Retina (tissue), 1 donor: Measurements from ENCODE around the gene RELCH.
A peak's percentile ranks its signal among the peaks of the same experiment; 100 is the strongest.

ENCODE experiments used
- DNase-seq: peaks from one replicate; pipeline ENCODE4 v3.0.0-alpha.2; 2016

The RELCH gene

DNA sequence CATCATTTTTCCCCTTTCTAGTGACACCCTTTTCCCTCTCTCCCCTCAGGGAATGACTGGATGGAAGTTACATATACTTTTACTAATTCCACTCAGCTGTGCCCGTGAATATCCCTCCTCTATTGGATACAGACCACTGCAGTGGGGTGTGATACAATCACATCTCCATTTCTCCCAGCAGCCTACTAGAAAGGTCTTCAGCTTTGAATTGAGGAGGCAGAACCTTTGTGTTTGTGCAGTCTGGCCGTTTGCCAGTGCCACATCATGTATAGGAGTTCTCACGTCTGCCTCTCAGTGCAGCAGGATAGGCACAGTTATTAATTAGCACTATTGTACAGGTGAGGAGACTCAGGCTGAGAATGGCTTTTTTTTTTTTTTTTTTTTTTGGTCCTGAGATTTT lies 154.4 kb downstream of the RELCH start:
- DNase-seq, result peak; percentile 77

DNA sequence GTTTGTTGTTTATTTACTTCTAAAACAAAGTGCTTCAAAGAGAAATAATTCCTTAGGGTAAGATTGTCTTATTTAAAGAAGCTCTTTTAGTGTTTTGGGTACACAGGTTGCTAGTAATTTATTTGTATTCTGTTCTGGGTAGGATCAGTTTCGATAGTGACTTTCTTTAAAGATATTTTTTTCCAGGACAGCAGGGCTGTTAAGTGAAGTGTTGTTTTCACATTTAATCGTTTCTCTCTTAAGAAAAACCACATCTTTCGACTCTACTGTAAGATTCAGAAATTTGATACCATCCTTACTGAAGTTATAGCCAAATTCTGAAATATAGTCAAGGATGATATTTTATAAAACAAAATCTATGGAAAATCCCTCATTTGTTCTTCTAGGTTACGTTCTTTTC lies 155.8 kb downstream of the RELCH start:
- DNase-seq, result no peak

DNA sequence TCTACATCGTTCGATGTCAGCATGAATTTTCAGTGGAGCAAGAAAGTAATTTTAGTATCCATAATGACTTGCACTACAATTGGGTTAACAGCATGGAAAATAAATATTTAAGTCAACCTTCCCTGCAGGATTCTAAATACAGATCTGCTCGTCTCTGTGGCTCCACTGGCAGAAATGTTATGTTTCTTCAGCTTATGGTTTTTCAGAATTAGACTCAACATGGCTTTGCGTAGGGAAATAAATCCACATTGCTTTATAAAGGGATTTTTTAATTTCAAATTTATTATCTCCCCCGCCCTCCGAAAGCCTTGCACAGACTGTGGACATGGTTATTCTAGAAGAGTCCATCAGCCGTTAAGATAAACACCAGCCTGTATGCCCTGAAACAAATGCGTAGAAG lies 156.3 kb downstream of the RELCH start:
- no peak for DNase-seq

DNA sequence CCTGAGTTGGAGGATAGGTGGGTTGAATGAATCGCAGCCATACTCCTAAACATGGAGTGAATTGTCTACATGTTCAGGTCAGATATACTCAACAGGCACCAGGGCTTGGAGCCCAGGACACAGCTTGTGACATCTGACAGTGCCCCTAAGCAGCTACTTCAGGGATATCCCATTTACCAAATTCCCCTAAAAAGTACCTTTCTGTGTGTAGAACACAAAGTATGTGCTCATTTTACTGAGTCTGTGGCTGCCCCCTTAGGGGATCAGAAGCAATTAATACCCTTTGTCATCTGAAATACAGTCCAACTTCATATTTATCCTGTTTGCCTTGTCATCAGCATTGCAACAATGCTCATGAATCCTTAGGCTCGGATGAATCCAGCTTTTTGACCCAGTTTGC lies 158.9 kb downstream of the RELCH start:
- no peak for DNase-seq

DNA sequence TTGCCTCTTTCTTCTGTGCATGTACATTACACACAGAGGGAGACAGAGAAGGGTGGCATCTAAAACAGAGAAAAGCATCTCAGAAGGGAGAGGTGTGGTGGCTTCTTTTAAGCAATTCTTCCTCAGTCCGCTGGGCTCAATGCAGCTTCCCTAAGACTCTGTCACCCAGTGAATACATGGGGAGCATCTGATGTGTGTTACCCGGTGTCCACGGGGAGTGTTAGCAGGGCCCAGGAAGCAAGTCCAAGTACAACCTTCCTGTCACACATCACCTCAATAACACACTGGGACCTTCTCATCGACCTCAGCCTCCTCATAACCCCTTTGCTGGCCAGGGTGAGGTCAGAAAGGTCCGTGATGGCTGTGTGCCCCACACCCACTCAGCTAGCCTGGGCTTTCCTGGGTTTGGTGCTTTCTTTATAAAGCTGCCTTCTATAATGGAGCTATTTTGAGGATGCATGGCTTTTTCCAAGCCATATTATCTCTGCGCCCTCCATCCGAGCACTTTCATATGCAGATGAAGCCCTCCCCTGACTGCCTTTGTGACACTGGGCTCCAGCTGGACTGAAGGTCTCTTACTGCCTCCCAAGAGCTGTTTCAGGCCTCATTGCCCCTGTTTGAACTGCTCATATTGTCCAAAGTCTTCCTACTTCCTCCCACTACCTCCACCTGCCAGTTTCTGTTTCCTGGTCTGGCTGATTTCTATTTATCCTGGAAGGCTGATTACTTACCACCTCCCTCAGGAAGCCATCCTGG lies 159.5 kb downstream of the RELCH start:
- no peak for DNase-seq

DNA sequence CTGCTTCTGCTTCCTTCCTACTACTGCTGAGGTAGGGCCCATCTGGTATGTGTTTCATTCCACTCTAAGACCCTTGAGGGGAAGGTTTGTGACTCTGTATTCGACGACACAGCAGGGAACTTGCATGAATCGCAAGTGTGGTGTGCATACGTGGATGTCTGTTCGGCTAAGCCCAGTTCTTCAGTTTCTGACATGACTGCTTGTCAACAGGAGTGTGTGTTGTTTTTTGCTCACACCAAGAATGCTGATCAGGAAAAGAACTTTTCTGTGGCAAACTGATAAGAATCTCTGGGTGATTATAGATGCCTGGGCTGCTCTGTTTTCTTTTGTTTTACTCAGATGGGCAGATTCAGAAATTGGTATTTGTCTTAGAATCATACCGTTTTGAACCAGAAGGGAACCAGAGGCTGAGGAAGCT lies 160.0 kb downstream of the RELCH start:
- no peak for DNase-seq

DNA sequence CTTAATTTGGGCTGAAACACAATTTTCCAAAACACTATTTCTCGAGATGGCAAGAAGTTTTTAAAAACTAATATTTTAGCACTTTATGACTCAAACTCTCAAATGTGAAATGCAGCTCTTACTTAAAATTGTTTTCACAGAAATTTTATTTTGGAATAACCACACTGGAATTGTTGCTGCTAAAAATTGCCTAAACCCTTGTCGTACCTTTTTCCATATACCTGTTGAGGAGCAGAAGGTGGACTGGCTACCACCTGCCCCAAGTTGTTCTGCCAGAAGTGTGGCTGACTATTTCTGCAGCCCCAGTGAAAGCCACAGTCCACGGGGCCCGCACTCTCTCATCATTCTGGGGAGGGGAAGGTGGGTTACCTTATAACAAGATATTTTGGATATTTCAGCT lies 161.4 kb downstream of the RELCH start:
- DNase-seq, result no peak

DNA sequence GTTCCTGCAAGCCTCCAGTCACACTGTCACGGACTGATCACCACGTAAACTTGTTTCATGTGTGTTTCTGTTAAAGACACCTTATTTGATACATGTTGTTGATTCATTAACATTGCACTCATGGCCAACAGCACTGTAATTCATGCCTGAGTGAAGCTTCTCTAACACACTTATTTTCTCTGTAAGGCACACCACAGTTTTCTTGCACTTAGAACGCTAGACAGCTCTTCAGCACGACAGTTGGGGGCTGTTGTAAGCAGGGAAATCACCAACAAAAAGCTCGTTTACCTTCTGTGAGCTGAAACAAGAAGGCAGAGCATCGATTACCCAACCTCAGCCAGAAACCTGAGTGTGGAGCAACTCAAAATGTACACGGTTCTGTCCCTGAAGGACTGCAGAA lies 166.1 kb downstream of the RELCH start:
- no peak for DNase-seq

DNA sequence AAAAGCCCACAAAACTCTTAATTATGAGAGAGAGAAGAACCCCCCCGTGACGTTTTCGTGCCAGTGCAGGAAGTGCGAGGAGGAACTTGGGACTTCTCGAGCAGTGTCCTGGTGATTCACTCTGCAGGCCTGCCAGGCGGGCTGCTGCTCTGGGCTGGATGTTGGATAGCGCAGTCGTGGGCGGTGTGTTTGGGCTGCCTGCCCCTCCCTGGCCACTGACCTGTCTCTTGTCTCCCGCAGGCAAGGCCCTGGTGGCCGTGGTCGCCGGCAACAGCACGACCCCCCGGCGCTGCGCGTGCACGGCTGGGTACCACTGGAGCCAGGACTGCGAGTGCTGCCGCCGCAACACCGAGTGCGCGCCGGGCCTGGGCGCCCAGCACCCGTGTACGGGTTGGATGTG lies 167.1 kb downstream of the RELCH start:
- DNase-seq, result no peak

DNA sequence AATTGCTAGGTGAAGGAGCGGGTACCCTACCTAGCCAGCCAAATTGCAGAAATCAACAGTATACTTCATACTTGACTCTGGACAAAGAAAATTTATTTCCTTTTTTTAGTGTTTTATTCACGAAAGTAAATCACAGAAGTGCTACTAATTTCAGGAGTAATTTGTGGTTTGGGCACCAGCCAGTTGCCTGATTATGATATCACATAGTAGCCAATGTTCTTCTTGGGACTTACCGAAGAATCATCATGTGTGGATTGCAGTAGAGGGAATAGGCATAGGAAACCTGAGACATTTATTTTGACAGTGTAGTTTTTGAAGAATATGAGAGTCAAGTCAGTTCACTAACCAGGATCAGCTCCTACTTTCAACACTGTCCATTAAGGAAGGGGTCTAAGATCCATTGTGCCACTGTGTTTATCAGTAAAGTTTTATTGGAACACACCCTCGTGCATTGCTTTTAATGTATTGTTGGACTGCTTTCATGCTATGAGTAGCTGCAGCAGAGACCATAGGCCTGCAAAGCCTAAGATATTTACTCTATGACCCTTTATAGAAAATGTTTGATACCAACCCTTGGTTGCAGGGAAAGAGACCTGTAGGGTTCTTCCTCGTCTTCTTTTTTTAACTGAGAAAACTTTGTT lies 170.1 kb downstream of the RELCH start:
- DNase-seq, result no peak
